GM20000 (cell line): ENCODE measurements around the gene TSHZ2.

Experiments
- DNase-seq: peaks from one replicate; pipeline ENCODE4 v3.0.0; 2012; ENCODE audit warnings: low spot score
- TF ChIP-seq, protein P1 (sequence below): IDR thresholded peaks from 2 replicates; pipeline ENCODE4 v1.5.1; 2012; ENCODE audit warnings: mild to moderate bottlenecking, control low read depth; ENCODE audit errors: extremely low read depth, missing control alignments

Gene TSHZ2

DNA sequence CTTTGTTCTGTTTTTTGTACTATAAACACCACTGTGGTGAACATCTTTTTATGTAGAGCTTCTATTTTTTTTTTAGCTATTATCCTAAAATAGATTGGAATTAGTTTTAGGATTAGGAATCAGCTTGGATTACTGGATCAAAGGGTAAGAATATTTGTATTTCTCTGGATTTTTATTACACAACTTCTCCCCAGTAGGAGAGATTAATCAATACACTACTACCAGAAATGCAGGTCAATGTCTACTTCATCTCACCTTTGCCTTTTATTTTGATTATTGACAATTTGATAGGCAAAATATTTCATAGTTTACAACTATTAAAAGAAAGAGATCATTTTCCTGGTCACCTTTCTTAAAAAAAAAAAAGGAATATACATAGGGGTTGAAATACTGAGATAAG lies 191.9 kb downstream of the TSHZ2 start:
- DNase-seq = no peak
- TF ChIP-seq, protein P1, sequence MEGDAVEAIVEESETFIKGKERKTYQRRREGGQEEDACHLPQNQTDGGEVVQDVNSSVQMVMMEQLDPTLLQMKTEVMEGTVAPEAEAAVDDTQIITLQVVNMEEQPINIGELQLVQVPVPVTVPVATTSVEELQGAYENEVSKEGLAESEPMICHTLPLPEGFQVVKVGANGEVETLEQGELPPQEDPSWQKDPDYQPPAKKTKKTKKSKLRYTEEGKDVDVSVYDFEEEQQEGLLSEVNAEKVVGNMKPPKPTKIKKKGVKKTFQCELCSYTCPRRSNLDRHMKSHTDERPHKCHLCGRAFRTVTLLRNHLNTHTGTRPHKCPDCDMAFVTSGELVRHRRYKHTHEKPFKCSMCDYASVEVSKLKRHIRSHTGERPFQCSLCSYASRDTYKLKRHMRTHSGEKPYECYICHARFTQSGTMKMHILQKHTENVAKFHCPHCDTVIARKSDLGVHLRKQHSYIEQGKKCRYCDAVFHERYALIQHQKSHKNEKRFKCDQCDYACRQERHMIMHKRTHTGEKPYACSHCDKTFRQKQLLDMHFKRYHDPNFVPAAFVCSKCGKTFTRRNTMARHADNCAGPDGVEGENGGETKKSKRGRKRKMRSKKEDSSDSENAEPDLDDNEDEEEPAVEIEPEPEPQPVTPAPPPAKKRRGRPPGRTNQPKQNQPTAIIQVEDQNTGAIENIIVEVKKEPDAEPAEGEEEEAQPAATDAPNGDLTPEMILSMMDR = no peak

DNA sequence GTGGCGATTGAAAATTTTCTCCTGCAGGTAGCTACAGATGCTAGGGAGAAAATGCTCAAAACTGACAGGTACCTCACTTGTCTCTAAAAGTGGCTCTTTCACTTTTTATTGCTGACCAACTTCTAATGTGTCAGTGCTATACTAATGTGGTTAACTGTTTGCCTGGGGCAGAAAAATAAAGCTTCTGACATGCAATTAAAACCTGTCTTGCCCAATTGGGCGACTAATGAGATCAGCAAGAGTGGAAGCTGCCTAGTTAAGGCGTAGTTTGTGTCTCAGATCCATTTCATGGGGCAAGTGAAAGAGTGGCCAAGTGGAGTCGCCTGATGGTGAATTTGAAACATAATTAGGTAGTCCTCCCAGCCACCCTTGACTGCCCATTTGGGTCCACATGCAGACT lies 193.3 kb downstream of the TSHZ2 start:
- DNase-seq = no peak
- TF ChIP-seq, protein P1 = no peak

DNA sequence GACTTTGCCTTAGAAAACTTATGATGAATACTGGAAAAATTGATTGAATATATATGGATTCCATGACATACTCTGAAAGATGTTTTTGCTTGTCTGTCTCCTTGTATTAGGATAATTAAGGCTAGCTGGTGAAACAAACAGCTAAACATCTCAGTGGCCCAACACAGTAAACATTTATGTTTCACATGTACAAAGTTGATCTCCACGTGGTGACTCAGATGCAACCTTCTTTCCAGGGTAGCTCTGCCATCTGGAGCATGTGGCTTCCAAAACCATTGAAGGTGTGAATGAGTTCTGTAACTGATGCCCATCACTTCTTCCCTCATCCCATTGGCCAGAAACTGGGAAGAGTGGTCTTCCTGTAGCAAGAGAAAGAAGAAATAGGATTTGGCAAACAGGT lies 196.3 kb downstream of the TSHZ2 start:
- TF ChIP-seq, protein P1 = no peak
- DNase-seq = no peak

DNA sequence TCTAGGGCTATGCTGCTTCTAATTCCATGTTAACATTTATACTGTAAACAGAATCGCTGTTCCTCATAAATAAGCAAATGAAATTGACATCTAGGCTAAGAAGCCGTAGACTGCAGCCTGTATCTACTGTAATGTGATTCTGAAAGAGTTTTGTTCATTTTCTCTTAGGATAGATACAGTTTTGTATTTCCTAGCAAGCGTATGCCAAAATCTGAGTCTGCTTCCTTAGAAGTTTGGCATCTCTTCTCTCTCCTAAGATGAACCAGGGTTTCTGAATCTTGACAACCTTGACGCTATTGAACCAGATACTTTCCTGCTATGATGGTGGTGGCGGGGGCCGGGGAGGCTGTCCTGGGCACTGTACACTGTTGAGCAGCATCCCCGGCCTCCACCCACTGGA lies 198.0 kb downstream of the TSHZ2 start:
- no peak for DNase-seq
- TF ChIP-seq, protein P1 = no peak

DNA sequence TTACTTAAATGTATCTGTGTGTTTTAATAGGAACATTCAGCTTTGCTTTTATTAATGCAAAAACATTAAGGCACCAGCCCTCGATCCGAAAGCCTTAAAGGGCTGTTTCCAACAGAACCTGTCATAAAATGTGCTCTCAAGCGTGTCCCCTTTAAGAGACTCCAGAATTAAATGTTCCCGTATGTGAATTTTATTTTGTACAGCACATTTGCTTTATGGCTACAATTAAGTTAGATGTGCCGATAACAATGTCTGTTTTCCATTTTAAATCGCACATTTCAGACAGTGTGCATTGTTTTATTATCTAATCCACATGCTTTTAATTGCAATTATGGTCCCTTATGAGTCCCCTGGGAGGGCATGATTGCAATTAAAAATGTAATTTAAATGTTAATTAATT lies 198.9 kb downstream of the TSHZ2 start:
- DNase-seq = no peak
- TF ChIP-seq, protein P1 = no peak

DNA sequence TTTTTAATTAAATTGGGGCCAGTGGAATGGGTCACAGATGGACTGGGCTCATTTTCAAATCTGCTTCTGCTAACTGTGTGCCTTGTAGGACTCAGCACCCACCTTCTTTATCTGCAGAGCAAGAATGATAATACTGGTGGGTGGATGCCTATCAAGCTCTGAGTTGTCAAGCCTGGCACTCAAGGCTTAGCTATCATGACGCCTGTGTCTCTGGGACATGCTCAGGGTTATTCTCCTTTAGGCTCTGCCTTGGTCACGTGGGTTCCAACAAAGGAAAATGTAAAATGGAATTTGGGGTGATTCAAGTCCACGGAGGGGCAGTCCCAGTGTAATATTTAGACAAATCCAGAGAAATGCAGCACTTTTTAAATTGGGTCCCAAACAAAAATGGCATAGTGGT lies 202.3 kb downstream of the TSHZ2 start:
- TF ChIP-seq, protein P1 = no peak
- DNase-seq = no peak

DNA sequence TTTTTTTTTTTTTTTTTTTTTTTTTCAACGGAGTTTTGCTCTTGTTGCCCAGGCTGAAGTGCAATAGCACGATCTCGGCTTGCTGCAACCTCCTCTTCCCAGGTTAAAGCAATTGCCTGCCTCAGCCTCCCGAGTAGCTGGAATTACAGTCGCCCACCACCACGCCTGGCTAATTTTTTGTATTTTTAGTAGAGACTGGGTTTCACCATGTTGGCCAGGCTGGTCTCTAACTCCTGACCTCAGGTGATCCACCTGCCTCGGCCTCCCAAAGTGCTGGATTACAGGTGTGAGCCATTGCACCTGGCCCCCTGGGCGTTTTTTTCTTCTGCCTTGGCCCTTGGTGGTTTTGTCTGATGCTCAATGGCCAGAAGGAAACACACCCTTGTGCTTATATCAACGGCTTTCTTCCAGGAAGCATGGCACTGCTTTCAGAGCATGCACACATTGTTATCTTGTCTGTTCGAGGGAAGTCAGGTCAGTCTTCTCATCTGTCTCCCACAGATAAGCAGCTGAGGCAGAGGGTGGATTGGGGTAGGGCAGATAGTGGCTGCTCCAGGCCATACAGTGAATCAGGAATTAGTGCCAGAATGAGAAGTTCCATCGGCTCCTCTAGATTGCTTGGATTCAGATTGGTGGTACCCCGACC lies 203.1 kb downstream of the TSHZ2 start:
- no peak for DNase-seq
- TF ChIP-seq, protein P1 = no peak
